Cardiac fibroblast (primary cell): ENCODE data around the gene CASZ1.

Experiments used
- DNase-seq, 2 donors: peaks; one replicate each; pipeline versions ENCODE4 v3.0.0 to v3.0.0-alpha.2; 2010; ENCODE audit warnings: low read depth in 2 of 2
- H3K4me3 ChIP-seq, 2 donors: replicated peaks in 1 of 2; 1 replicate in 1 of 2; 2 replicates in 1 of 2; pipeline ENCODE4 v1.5.1; 2011; ENCODE audit warnings: low read depth in 2 of 2, low read length in 2 of 2, mild to moderate bottlenecking in 2 of 2, moderate library complexity in 1 of 2
- CTCF ChIP-seq: IDR thresholded peaks from one replicate; pipeline ENCODE4 v1.5.1; 2011; ENCODE audit warnings: low read depth, mild to moderate bottlenecking, low read length, inconsistent platforms

The CASZ1 gene

GRCh38 chr1:10796029-10796944, at the start of gene CASZ1:
Gene CASZ1, minus strand, starts transcription at chr1:10796646. Its CDS starts 102,757 bp downstream, at chr1:10693889.
- peak; percentile 88 to 93 for DNase-seq
- H3K4me3 ChIP-seq: peak within 1 kb of the TSS; percentile 49 to 52
- no peak for TF ChIP-seq CTCF

DNA sequence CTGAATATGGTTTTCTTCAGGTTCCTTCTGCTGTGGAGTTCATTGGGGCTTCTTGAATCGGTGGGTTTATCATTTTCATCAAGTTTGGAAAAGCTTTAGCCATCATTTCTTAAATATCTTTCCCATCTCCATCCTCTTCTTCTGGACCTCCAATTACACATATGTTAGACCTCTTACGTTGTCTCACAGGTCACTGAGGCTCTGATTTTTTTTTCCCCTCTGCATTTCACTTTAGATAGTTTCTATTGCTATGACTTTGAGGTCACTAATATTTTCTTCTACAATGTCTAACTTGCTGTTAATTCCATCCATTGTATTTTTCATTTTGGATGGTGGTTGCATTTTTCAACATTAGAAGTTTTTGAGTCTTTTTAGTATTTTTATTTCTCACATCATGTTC, 47.3 kb upstream of the CASZ1 start:
- no peak overlapping the region for H3K4me3 ChIP-seq
- TF ChIP-seq CTCF: no peak
- peak in 1 of 2 donors; percentile 5 for DNase-seq

- no peak for TF ChIP-seq CTCF
- H3K4me3 ChIP-seq: no peak overlapping the region
- DNase-seq: no peak
Observed at GRCh38 chr1:10841118-10841517, 44.7 kb upstream of the CASZ1 start.

DNA sequence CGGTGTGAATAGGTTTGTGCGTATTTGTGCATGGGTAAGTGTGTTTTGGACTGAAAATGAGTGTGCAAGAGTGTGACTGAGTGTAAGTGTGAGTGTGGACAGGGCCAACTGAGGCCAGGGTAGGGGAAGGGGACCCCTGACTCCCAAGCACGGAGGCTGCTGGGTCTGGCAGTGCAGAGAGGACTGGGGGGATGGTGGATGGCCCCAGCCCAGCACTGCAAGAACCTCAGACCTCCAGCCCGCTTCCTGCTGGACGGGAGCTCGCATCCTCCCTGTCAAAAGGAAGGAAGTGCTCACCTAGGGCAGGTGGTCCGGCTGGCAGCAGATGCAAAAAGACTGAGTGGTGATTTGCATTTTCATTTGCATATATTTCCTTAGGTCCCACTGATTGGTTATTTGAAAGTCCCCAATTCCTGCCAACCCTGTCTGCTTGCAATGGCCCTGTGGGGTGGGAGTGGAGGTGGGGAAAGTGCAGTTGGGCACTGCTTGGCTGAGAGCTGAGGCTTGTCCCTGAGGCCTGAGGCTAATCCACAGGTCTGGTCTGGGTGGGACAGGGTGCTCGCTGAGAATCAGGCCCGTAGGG, 42.8 kb upstream of the CASZ1 start:
- no peak for DNase-seq
- no peak overlapping the region for H3K4me3 ChIP-seq
- no peak for TF ChIP-seq CTCF

- no peak for TF ChIP-seq CTCF
- H3K4me3 ChIP-seq: no peak overlapping the region
- DNase-seq: no peak
Observed at GRCh38 chr1:10838541-10838940, 42.1 kb upstream of the CASZ1 start.

- no peak for TF ChIP-seq CTCF
- no peak for DNase-seq
- H3K4me3 ChIP-seq: no peak overlapping the region
Observed at GRCh38 chr1:10836726-10837125, 40.3 kb upstream of the CASZ1 start.
